SK-N-DZ (cell line): ENCODE data around the gene KCNA10.

Source experiments
- DNase-seq: peaks from one replicate; pipeline ENCODE4 v3.0.0-alpha.2; 2015; ENCODE audit warnings: low spot score

The KCNA10 gene

GRCh38 chr1:110477967-110478640 lies 40.9 kb downstream of the KCNA10 start:
- DNase-seq = no peak

GRCh38 chr1:110477445-110477957 lies 41.5 kb downstream of the KCNA10 start:
- no peak for DNase-seq

- DNase-seq = no peak
Measured at GRCh38 chr1:110477041-110477440, 41.9 kb downstream of the KCNA10 start.

- no peak for DNase-seq
Measured at GRCh38 chr1:110476028-110476765, 42.8 kb downstream of the KCNA10 start.

- DNase-seq = no peak
Measured at GRCh38 chr1:110475362-110476027, 43.5 kb downstream of the KCNA10 start.

GRCh38 chr1:110474444-110474843 lies 44.5 kb downstream of the KCNA10 start:
- no peak for DNase-seq

- DNase-seq = no peak
Measured at GRCh38 chr1:110472546-110472945, 46.4 kb downstream of the KCNA10 start.

- no peak for DNase-seq
Measured at GRCh38 chr1:110471131-110471530, 47.8 kb downstream of the KCNA10 start.
